Measurements from ENCODE around the gene GPBP1.

GRCh38 chr5:57219386-57219785 lies 45.5 kb downstream of the GPBP1 start:
- TF ChIP-seq YY1 (IDR thresholded peaks at IDR 0.05; ENCODE audit: insufficient read depth, insufficient read length) (no peak), ZNF274 (IDR thresholded peaks at IDR 0.05; ENCODE audit: low read depth, low read length) (no peak), SUZ12 (IDR thresholded peaks at IDR 0.05; ENCODE audit: extremely low read depth, insufficient read depth, insufficient read length) (no peak)
